Endothelial cell of umbilical vein (primary cell): ENCODE measurements around the gene HPCAL4.

ENCODE experiments used
- MYC ChIP-seq: IDR thresholded peaks from one replicate; pipeline ENCODE4 v1.6.1; 2011; ENCODE audit warnings: mild to moderate bottlenecking, low read depth, low read length
- POLR2AphosphoS5 ChIP-seq: IDR thresholded peaks from 2 replicates; pipeline ENCODE4 v1.6.1; 2012; ENCODE audit warnings: low read depth, mild to moderate bottlenecking, control low read depth, low read length, moderate library complexity; ENCODE audit not compliant: insufficient read depth

GRCh38 chr1:39698568-39698967, 7.3 kb upstream of the HPCAL4 start:
- TF ChIP-seq MYC (no peak), POLR2AphosphoS5 (no peak)
